GM21529 (cell line): Measurements from ENCODE around the gene TLE3.
"Not testable (repeated sequence)": the region's sequence is repeated elsewhere in the genome, so short reads cannot be mapped to it uniquely, and the experiment has no call there.

Experiments used
- ATAC-seq: cut with Tn5 transposase; IDR thresholded peaks from one replicate; pipeline ENCODE4 v1.9.1; 2021; ENCODE audit not compliant: unreplicated experiment

TLE3 gene

GRCh38 chr15:70127288-70127746 lies 29.6 kb upstream of the TLE3 start:
- ATAC-seq = no peak

- ATAC-seq = no peak
Measured at GRCh38 chr15:70126362-70126761, 28.6 kb upstream of the TLE3 start.

GRCh38 chr15:70125605-70126004 lies 27.9 kb upstream of the TLE3 start:
- ATAC-seq = no peak

- no peak for ATAC-seq
Measured at GRCh38 chr15:70121624-70122302, 24.0 kb upstream of the TLE3 start.

GRCh38 chr15:70120958-70121623 lies 23.4 kb upstream of the TLE3 start:
- ATAC-seq = no peak

- no peak for ATAC-seq
Measured at GRCh38 chr15:70119911-70120508, 22.3 kb upstream of the TLE3 start.

- no peak for ATAC-seq
Measured at GRCh38 chr15:70118599-70118998, 20.9 kb upstream of the TLE3 start.

- ATAC-seq = no peak
Measured at GRCh38 chr15:70116317-70116716, 18.6 kb upstream of the TLE3 start.

- no peak for ATAC-seq
Measured at GRCh38 chr15:70114221-70114620, 16.5 kb upstream of the TLE3 start.

GRCh38 chr15:70113304-70113700 lies 15.6 kb upstream of the TLE3 start:
- no peak for ATAC-seq

- not testable (repeated sequence) for ATAC-seq
Measured at GRCh38 chr15:70112572-70113303, 15.0 kb upstream of the TLE3 start.

GRCh38 chr15:70112074-70112395 lies 14.3 kb upstream of the TLE3 start:
- ATAC-seq = no peak

GRCh38 chr15:70111203-70112073 lies 13.7 kb upstream of the TLE3 start:
- ATAC-seq = no peak

GRCh38 chr15:70109978-70110377 lies 12.3 kb upstream of the TLE3 start:
- ATAC-seq = no peak

- ATAC-seq = no peak
Measured at GRCh38 chr15:70109531-70109930, 11.8 kb upstream of the TLE3 start.

- ATAC-seq = no peak
Measured at GRCh38 chr15:70103880-70104626, 6.3 kb upstream of the TLE3 start.

- no peak for ATAC-seq
Measured at GRCh38 chr15:70102827-70103226, 5.1 kb upstream of the TLE3 start.

GRCh38 chr15:70101459-70102113 lies 3.9 kb upstream of the TLE3 start:
- no peak for ATAC-seq

- ATAC-seq = no peak
Measured at GRCh38 chr15:70100474-70101341, 3.0 kb upstream of the TLE3 start.
